HUES48 (cell line): ENCODE results near the gene CDKN2C.

Experiments
- H3K27ac ChIP-seq: one replicate; pipeline ENCODE4 v1.7.0; 2013; ENCODE audit warnings: low read depth, low read length, inconsistent platforms
- H3K27me3 ChIP-seq: 2 replicates; pipeline ENCODE4 v1.6.1; 2013; ENCODE audit warnings: mild to moderate bottlenecking, low read length; ENCODE audit not compliant: control insufficient read depth, insufficient read depth
- H3K36me3 ChIP-seq: 2 replicates; pipeline ENCODE4 v1.6.1; 2013; ENCODE audit warnings: low read length; ENCODE audit not compliant: control insufficient read depth, insufficient read depth
- H3K4me1 ChIP-seq: 2 replicates; pipeline ENCODE4 v1.6.1; 2013; ENCODE audit warnings: mild to moderate bottlenecking, low read length; ENCODE audit not compliant: control insufficient read depth, insufficient read depth
- H3K4me3 ChIP-seq: 2 replicates; pipeline ENCODE4 v1.5.1; 2013; ENCODE audit warnings: mild to moderate bottlenecking, low read depth, low read length
- H3K9ac ChIP-seq: 2 replicates; pipeline ENCODE4 v1.6.1; 2013; ENCODE audit warnings: mild to moderate bottlenecking, low read depth, low read length, moderate library complexity
- H3K9me3 ChIP-seq: 2 replicates; pipeline ENCODE4 v1.6.1; 2013; ENCODE audit warnings: low read length; ENCODE audit not compliant: control insufficient read depth, insufficient read depth

Gene CDKN2C

DNA sequence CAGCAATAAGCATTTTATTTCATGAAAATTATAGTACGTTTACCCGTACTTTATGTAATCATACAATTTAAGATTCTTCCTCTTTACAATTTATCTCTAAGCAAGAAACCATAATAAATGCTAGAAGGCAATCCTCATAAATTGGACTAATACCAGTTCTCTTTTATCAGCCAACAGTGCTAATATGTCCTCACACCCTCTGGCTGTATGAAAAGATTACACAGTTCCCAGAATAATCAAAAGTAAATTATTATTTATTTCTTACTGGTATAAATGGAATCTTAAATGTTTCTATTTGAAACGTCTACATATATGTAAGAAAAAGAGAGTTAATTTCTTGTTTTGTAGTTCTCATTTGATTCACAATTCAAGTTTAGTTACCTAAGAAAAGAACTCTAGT, 3.1 kb upstream of the CDKN2C start:
- H3K36me3 ChIP-seq, result no peaks in the 10 kb centered on the region
- H3K4me1 ChIP-seq, result peaks cover 15% of the 10 kb centered on the region
- peaks cover 81% of the 10 kb centered on the region for H3K27me3 ChIP-seq
- H3K9me3 ChIP-seq, result no peaks in the 10 kb centered on the region
- H3K27ac ChIP-seq, result no peak overlapping the region
- no peak overlapping the region for H3K9ac ChIP-seq
- H3K4me3 ChIP-seq, result no peak overlapping the region

DNA sequence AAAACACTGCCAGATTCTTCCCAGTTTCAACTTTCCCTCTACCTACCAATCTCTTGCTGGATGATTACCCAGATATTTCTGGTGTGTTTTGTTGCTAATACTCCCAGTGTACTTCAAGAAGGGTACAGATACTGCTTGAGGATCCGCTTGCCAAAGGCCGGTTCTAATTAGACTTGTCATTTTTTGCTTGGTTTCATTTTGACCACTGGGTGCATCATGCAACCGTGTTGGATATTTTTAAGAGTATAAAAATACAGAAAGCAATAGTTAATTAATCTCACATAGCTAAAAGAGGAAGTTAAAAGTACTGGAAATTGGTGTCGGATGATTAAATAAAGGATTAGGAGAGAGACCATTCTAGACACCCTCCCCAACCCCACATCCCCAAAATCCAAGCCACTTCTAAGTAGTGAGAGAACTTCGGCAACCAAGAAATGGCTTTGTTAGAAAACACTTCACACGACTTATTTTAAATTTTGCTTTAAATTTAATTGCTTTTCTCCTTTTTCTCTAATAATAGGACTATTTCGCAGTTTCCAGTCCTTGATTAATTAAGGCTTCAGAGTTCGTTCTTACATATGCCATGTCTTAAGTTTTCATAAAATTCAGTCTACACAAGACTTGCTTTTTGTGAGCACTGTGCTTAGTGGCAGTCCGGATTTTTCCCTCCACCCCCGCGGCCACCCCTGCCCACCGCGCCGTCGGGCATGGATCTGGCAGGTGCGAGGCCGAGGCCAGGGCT, 2.5 kb upstream of the CDKN2C start:
- H3K27me3 ChIP-seq, result peaks cover 87% of the 10 kb centered on the region
- H3K4me1 ChIP-seq, result peaks cover 15% of the 10 kb centered on the region
- H3K36me3 ChIP-seq, result no peaks in the 10 kb centered on the region
- no peak overlapping the region for H3K9ac ChIP-seq
- H3K4me3 ChIP-seq, result peak overlapping the region; percentile 75
- H3K9me3 ChIP-seq, result no peaks in the 10 kb centered on the region
- no peak overlapping the region for H3K27ac ChIP-seq

GRCh38 chr1:50968158-50968820, 1.8 kb upstream of the CDKN2C start:
- Histone ChIP-seq H3K9ac (peak overlapping the region; percentile 44; the same call in 1 of the 2 replicates), H3K27me3 (peaks cover 91% of the 10 kb centered on the region), H3K9me3 (no peaks in the 10 kb centered on the region), H3K4me1 (peaks cover 15% of the 10 kb centered on the region), H3K27ac (peak overlapping the region; percentile 79), H3K36me3 (no peaks in the 10 kb centered on the region), H3K4me3 (peak overlapping the region; percentile 75)

- Histone ChIP-seq H3K4me1 (peaks cover 15% of the 10 kb centered on the region), H3K9ac (no peak overlapping the region), H3K27me3 (peaks cover 92% of the 10 kb centered on the region), H3K4me3 (peak overlapping the region; percentile 75), H3K27ac (no peak overlapping the region), H3K36me3 (no peaks in the 10 kb centered on the region), H3K9me3 (no peaks in the 10 kb centered on the region)
Measured at GRCh38 chr1:50968821-50969610, 1.0 kb upstream of the CDKN2C start.

- Histone ChIP-seq H3K9me3 (no peaks in the 10 kb centered on the region), H3K27me3 (peaks cover 94% of the 10 kb centered on the region), H3K9ac (no peak overlapping the region), H3K4me1 (peaks cover 15% of the 10 kb centered on the region), H3K36me3 (no peaks in the 10 kb centered on the region), H3K4me3 (peak overlapping the region; percentile 75; the same call in 1 of the 2 replicates), H3K27ac (no peak overlapping the region)
Measured at GRCh38 chr1:50970509-50970887, 453 bp downstream of the CDKN2C start.

DNA sequence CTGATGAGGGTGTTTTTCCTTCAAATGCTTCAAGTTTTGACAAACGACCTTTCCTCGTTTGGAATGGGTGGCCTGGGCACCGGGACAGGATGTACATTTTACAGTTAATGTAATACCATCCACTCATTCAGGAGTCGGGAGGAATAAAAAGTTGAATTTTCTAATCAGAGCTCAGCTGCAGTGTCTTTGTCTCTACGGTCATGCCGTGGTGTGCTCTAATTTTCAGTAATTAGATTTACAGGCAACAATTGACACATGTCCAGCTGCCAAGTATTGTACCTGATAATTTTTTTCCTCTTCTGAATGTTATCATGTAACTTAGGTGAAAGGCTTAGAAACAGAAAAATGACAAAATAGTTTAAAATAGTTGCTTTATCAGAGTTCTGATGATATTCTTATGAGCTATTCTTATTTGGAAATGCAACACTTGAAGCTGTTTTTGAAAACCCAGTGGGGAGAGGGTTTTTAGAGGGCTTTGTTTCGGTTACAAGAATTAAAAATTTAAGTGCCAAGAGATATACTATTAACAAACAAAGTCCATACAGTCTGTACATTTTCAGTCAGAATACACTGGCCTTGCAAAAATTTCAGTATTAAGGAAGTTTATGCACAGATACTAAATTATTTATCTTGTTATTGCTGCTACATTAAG, 1.0 kb downstream of the CDKN2C start:
- Histone ChIP-seq H3K9me3 (no peaks in the 10 kb centered on the region), H3K4me3 (no peak overlapping the region), H3K9ac (no peak overlapping the region), H3K4me1 (peaks cover 15% of the 10 kb centered on the region), H3K27ac (no peak overlapping the region), H3K27me3 (peaks cover 95% of the 10 kb centered on the region), H3K36me3 (no peaks in the 10 kb centered on the region)

DNA sequence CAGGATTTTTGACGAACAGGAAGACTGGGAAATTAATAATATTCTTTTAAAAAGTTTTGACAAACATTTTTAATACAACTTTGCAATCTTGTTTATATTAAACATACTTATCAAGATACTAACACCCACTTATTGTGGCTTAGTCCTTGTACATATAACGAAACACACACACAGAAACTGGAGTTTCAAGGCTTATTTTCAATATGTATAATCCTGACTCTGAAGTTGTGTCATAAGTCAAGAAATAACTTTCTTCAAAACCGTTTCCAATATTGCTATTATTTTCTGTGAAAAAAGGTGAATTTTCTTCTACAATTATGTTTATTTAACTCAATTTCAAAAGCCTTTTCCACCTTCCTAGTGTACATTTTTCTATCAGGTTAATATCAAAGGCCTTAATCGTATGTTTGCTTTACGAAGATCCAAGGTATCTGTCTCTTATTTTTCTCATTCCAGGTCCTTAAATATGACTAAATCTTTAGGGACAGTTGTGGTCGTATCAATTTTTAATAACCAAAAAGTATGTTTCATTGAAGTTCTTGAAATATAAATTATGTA, 1.8 kb downstream of the CDKN2C start:
- Histone ChIP-seq H3K27ac (no peak overlapping the region), H3K4me1 (peaks cover 22% of the 10 kb centered on the region), H3K9me3 (no peaks in the 10 kb centered on the region), H3K9ac (no peak overlapping the region), H3K4me3 (no peak overlapping the region), H3K27me3 (peaks cover 95% of the 10 kb centered on the region), H3K36me3 (no peaks in the 10 kb centered on the region)

DNA sequence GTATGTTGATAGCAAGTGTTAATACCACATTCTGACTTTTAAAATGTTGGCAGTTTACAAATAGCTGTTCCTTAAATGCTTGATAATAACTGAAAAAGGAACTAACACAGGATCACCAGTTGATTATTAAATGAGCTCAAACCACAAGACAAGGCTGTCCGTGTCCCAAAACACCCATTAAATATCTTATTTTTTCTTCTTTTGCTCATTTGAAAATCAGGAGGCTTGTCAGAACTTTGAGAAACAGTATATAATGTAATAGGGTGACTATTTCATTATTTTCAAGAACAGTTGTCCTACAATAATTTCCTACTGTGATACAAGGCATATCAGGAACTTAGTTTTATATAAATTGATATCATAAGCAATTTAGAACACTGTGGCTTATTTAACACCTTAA, 2.7 kb downstream of the CDKN2C start:
- Histone ChIP-seq H3K9me3 (no peaks in the 10 kb centered on the region), H3K36me3 (no peaks in the 10 kb centered on the region), H3K27ac (no peak overlapping the region), H3K4me1 (peaks cover 23% of the 10 kb centered on the region), H3K9ac (no peak overlapping the region), H3K27me3 (peaks cover 95% of the 10 kb centered on the region), H3K4me3 (no peak overlapping the region)

DNA sequence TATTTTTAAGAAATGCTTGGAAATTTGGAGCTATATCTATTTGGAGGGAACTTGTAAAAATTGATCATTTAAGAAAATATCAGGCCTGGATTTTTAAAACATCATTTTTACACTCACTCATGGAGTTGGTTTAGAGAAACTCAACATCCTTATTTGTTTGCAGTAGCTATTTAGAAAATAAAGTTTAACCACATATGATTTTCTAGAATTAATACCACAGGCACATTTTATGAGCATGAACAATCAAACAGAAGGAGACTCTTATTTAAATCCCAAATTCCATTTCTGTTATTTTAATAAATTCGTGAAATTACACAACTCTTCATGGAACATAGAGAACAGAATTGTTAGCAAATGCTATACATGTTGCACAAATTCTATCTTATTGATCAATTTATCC, 3.2 kb downstream of the CDKN2C start:
- Histone ChIP-seq H3K27ac (no peak overlapping the region), H3K27me3 (peaks cover 96% of the 10 kb centered on the region), H3K9me3 (no peaks in the 10 kb centered on the region), H3K9ac (no peak overlapping the region), H3K4me3 (no peak overlapping the region), H3K36me3 (no peaks in the 10 kb centered on the region), H3K4me1 (peaks cover 22% of the 10 kb centered on the region)

DNA sequence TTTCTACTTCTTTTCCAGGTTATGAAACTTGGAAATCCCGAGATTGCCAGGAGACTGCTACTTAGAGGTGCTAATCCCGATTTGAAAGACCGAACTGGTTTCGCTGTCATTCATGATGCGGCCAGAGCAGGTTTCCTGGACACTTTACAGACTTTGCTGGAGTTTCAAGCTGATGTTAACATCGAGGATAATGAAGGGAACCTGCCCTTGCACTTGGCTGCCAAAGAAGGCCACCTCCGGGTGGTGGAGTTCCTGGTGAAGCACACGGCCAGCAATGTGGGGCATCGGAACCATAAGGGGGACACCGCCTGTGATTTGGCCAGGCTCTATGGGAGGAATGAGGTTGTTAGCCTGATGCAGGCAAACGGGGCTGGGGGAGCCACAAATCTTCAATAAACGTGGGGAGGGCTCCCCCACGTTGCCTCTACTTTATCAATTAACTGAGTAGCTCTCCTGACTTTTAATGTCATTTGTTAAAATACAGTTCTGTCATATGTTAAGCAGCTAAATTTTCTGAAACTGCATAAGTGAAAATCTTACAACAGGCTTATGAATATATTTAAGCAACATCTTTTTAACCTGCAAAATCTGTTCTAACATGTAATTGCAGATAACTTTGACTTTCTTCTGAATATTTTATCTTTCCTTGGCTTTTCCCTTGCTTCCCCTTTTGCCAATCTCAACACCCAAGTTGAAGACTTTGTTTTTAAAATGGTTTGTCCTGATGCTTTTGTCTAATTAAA, 4.0 kb downstream of the CDKN2C start:
- H3K4me1 ChIP-seq, result peaks cover 30% of the 10 kb centered on the region
- H3K9me3 ChIP-seq, result no peaks in the 10 kb centered on the region
- H3K27me3 ChIP-seq, result peaks cover 98% of the 10 kb centered on the region
- no peak overlapping the region for H3K9ac ChIP-seq
- no peaks in the 10 kb centered on the region for H3K36me3 ChIP-seq
- H3K4me3 ChIP-seq, result no peak overlapping the region
- H3K27ac ChIP-seq, result no peak overlapping the region
